ENCODE measurements around the gene MYBPC2. TPM values are rescaled to one million over a fixed set of nuclear protein-coding genes. Genes with fewer than 3 reads are reported as not detected.

MYBPC2 gene
- total and polyA plus RNA-seq, 9 of the 15 experiments (the other 6 are each of a cell fraction or from before 2014, with no cell fraction given), result 0.01 to 0.14 (median 0.04) TPM; not detected in 6

DNA sequence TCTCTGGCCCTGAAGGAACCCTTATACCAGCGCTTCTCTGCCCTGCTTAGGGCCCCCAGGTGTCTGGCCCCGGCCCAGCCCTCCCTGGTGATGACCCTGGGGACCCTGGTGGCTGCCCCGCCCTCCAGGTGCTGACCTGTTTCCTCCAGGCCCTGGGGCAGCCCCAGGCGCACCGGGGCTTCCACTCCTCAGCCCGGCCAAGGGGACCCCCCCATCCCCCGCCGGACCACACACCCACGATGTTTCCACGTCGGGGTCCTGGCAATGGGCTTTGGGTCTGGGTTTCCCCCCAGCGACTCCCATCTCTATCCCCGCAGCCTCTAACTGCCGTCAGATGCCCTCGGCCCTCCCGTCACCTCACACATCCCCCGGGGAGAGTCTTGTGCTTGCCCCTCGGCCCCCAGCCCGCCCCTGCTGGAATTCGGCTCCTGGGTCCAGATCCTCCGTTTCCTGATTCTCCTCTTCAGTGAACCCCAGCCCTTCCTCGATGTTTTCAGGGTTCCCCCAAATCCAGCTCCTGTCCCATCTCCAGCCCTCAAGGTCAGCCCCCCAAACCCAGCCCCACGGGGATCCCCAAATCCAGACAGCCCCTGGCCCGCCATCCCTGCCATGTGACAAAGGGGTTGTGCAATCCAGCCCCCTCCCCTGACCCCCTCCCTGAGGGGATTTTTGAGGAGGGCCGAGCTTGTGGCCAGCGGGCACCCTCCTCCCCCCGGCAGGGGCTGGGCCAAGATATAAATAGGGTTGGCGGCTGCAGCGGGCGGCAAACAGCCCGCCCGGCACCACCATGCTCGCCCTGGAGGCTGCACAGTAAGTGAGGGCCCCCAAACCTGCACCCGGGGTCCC, 14.3 kb upstream of the MYBPC2 start, which contains the start of gene SPIB (continued):
- TF ChIP-seq BRF1 (IDR thresholded peaks at IDR 0.05; ENCODE audit: borderline replicate concordance, extremely low read depth, insufficient read length), result no peak
- no peak for TF ChIP-seq TCF7L2 (IDR thresholded peaks at IDR 0.05; ENCODE audit: low read depth, low read length)
- TF ChIP-seq, protein P1, sequence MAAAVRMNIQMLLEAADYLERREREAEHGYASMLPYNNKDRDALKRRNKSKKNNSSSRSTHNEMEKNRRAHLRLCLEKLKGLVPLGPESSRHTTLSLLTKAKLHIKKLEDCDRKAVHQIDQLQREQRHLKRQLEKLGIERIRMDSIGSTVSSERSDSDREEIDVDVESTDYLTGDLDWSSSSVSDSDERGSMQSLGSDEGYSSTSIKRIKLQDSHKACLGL (CRISPR knock-in tag; IDR thresholded peaks at IDR 0.05; ENCODE audit: borderline replicate concordance, poor library complexity, severe bottlenecking), result no peak
- TF ChIP-seq, protein P2, sequence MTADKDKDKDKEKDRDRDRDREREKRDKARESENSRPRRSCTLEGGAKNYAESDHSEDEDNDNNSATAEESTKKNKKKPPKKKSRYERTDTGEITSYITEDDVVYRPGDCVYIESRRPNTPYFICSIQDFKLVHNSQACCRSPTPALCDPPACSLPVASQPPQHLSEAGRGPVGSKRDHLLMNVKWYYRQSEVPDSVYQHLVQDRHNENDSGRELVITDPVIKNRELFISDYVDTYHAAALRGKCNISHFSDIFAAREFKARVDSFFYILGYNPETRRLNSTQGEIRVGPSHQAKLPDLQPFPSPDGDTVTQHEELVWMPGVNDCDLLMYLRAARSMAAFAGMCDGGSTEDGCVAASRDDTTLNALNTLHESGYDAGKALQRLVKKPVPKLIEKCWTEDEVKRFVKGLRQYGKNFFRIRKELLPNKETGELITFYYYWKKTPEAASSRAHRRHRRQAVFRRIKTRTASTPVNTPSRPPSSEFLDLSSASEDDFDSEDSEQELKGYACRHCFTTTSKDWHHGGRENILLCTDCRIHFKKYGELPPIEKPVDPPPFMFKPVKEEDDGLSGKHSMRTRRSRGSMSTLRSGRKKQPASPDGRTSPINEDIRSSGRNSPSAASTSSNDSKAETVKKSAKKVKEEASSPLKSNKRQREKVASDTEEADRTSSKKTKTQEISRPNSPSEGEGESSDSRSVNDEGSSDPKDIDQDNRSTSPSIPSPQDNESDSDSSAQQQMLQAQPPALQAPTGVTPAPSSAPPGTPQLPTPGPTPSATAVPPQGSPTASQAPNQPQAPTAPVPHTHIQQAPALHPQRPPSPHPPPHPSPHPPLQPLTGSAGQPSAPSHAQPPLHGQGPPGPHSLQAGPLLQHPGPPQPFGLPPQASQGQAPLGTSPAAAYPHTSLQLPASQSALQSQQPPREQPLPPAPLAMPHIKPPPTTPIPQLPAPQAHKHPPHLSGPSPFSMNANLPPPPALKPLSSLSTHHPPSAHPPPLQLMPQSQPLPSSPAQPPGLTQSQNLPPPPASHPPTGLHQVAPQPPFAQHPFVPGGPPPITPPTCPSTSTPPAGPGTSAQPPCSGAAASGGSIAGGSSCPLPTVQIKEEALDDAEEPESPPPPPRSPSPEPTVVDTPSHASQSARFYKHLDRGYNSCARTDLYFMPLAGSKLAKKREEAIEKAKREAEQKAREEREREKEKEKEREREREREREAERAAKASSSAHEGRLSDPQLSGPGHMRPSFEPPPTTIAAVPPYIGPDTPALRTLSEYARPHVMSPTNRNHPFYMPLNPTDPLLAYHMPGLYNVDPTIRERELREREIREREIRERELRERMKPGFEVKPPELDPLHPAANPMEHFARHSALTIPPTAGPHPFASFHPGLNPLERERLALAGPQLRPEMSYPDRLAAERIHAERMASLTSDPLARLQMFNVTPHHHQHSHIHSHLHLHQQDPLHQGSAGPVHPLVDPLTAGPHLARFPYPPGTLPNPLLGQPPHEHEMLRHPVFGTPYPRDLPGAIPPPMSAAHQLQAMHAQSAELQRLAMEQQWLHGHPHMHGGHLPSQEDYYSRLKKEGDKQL (CRISPR knock-in tag; IDR thresholded peaks at IDR 0.05; ENCODE audit: borderline replicate concordance), result no peak
- TF ChIP-seq E2F3 (CRISPR knock-in tag; IDR thresholded peaks at IDR 0.05), result no peak
- no peak for TF ChIP-seq L3MBTL2 (IDR thresholded peaks at IDR 0.05)
- no peak for TF ChIP-seq ZNF232 (CRISPR knock-in tag; IDR thresholded peaks at IDR 0.05)
- TF ChIP-seq LCOR (CRISPR knock-in tag; IDR thresholded peaks at IDR 0.05), result no peak
- no peak for TF ChIP-seq DNMT1 (IDR thresholded peaks at IDR 0.05)
- no peak for TF ChIP-seq MECOM (CRISPR knock-in tag; IDR thresholded peaks at IDR 0.05)
- TF ChIP-seq FOXP1 (CRISPR knock-in tag; IDR thresholded peaks at IDR 0.05), result no peak
- no peak for TF ChIP-seq SRSF3 (IDR thresholded peaks at IDR 0.05; ENCODE audit: insufficient read depth, low read length)
- TF ChIP-seq RBM22 (IDR thresholded peaks at IDR 0.05; ENCODE audit: low read depth, low read length, poor library complexity, severe bottlenecking), result peak; percentile 85
- TF ChIP-seq SP2 (IDR thresholded peaks at IDR 0.05; ENCODE audit: extremely low read depth, low read depth, low read length, poor library complexity, severe bottlenecking), result no peak
- TF ChIP-seq, protein P3, sequence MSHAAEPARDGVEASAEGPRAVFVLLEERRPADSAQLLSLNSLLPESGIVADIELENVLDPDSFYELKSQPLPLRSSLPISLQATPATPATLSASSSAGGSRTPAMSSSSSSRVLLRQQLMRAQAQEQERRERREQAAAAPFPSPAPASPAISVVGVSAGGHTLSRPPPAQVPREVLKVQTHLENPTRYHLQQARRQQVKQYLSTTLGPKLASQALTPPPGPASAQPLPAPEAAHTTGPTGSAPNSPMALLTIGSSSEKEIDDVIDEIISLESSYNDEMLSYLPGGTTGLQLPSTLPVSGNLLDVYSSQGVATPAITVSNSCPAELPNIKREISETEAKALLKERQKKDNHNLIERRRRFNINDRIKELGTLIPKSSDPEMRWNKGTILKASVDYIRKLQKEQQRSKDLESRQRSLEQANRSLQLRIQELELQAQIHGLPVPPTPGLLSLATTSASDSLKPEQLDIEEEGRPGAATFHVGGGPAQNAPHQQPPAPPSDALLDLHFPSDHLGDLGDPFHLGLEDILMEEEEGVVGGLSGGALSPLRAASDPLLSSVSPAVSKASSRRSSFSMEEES (CRISPR knock-in tag; IDR thresholded peaks at IDR 0.05), result no peak
- no peak for TF ChIP-seq IRF2 (CRISPR knock-in tag; IDR thresholded peaks at IDR 0.05)
- TF ChIP-seq, protein P4, sequence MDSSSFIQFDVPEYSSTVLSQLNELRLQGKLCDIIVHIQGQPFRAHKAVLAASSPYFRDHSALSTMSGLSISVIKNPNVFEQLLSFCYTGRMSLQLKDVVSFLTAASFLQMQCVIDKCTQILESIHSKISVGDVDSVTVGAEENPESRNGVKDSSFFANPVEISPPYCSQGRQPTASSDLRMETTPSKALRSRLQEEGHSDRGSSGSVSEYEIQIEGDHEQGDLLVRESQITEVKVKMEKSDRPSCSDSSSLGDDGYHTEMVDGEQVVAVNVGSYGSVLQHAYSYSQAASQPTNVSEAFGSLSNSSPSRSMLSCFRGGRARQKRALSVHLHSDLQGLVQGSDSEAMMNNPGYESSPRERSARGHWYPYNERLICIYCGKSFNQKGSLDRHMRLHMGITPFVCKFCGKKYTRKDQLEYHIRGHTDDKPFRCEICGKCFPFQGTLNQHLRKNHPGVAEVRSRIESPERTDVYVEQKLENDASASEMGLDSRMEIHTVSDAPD (CRISPR knock-in tag; IDR thresholded peaks at IDR 0.05), result no peak

Data from K562 (cell line).